Eye (tissue), 1 donor: ENCODE results near the gene CAMK1D.

Experiments
- DNase-seq: peaks from one replicate; pipeline ENCODE4 v3.0.0-alpha.2; 2015

CAMK1D gene

GRCh38 chr10:12377658-12378290, 28.4 kb downstream of the CAMK1D start:
- no peak for DNase-seq

- DNase-seq, result no peak
Observed at GRCh38 chr10:12380999-12381398, 31.7 kb downstream of the CAMK1D start.

GRCh38 chr10:12381536-12382156, 32.3 kb downstream of the CAMK1D start:
- DNase-seq, result peak; percentile 67

GRCh38 chr10:12382157-12382548, 32.8 kb downstream of the CAMK1D start:
- no peak for DNase-seq

- no peak for DNase-seq
Observed at GRCh38 chr10:12382956-12383531, 33.7 kb downstream of the CAMK1D start.

GRCh38 chr10:12384906-12385305, 35.6 kb downstream of the CAMK1D start:
- no peak for DNase-seq

- DNase-seq, result no peak
Observed at GRCh38 chr10:12387561-12388210, 38.3 kb downstream of the CAMK1D start.

- no peak for DNase-seq
Observed at GRCh38 chr10:12388671-12389070, 39.3 kb downstream of the CAMK1D start.

GRCh38 chr10:12389154-12389734, 39.9 kb downstream of the CAMK1D start:
- no peak for DNase-seq

- DNase-seq, result no peak
Observed at GRCh38 chr10:12390733-12391132, 41.4 kb downstream of the CAMK1D start.

GRCh38 chr10:12391206-12391605, 41.9 kb downstream of the CAMK1D start:
- DNase-seq, result no peak

- no peak for DNase-seq
Observed at GRCh38 chr10:12393831-12394230, 44.5 kb downstream of the CAMK1D start.

GRCh38 chr10:12394241-12395033, 45.1 kb downstream of the CAMK1D start:
- no peak for DNase-seq

- no peak for DNase-seq
Observed at GRCh38 chr10:12396093-12396492, 46.7 kb downstream of the CAMK1D start.

GRCh38 chr10:12396567-12396966, 47.2 kb downstream of the CAMK1D start:
- DNase-seq, result peak; percentile 32

- DNase-seq, result no peak
Observed at GRCh38 chr10:12397147-12397896, 48.0 kb downstream of the CAMK1D start.

- peak; percentile 40 for DNase-seq
Observed at GRCh38 chr10:12397941-12398340, 48.6 kb downstream of the CAMK1D start.

- DNase-seq, result no peak
Observed at GRCh38 chr10:12400266-12400931, 51.1 kb downstream of the CAMK1D start.

GRCh38 chr10:12401466-12401865, 52.1 kb downstream of the CAMK1D start:
- no peak for DNase-seq

- no peak for DNase-seq
Observed at GRCh38 chr10:12403119-12403518, 53.8 kb downstream of the CAMK1D start.
